Keratinocyte (primary cell): ENCODE measurements around the gene OGA.

ENCODE experiments used
- EZH2 ChIP-seq: IDR thresholded peaks from one replicate; pipeline ENCODE4 v1.6.1; 2012; ENCODE audit warnings: inconsistent platforms, mild to moderate bottlenecking, low read length, moderate library complexity
- TF ChIP-seq, protein P1 (sequence below), 3 experiments: IDR thresholded peaks in 1 of 3; conservative IDR thresholded peaks in 1 of 3; optimal IDR thresholded peaks in 1 of 3; 2 replicates in 2 of 3; 3 replicates in 1 of 3; pipeline versions ENCODE3 to v1.5.1; 2011; ENCODE audit warnings: low read length in 3 of 3, mild to moderate bottlenecking in 3 of 3, moderate library complexity in 2 of 3, control low read depth in 1 of 3, inconsistent platforms in 1 of 3; ENCODE audit not compliant: insufficient read depth in 2 of 3; ENCODE audit errors: extremely low read depth in 1 of 3

GRCh38 chr10:101777619-101778145 is 40.6 kb downstream of the OGA start:
- TF ChIP-seq EZH2, result no peak
- TF ChIP-seq, protein P1, sequence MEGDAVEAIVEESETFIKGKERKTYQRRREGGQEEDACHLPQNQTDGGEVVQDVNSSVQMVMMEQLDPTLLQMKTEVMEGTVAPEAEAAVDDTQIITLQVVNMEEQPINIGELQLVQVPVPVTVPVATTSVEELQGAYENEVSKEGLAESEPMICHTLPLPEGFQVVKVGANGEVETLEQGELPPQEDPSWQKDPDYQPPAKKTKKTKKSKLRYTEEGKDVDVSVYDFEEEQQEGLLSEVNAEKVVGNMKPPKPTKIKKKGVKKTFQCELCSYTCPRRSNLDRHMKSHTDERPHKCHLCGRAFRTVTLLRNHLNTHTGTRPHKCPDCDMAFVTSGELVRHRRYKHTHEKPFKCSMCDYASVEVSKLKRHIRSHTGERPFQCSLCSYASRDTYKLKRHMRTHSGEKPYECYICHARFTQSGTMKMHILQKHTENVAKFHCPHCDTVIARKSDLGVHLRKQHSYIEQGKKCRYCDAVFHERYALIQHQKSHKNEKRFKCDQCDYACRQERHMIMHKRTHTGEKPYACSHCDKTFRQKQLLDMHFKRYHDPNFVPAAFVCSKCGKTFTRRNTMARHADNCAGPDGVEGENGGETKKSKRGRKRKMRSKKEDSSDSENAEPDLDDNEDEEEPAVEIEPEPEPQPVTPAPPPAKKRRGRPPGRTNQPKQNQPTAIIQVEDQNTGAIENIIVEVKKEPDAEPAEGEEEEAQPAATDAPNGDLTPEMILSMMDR (optimal IDR thresholded peaks at IDR 0.05 in 1 of 3, IDR thresholded peaks at IDR 0.05 in 1 of 3, conservative IDR thresholded peaks at IDR 0.05 in 1 of 3; ENCODE audit: extremely low read depth in 1 of 3, insufficient read depth in 2 of 3, low read length in 3 of 3), result no peak
